GM19372 (cell line): ENCODE measurements around the gene EYA3.

Experiments used
- ATAC-seq: cut with Tn5 transposase; IDR thresholded peaks from one replicate; pipeline ENCODE4 v1.9.1; 2021; ENCODE audit warnings: mild to moderate bottlenecking, low read depth, moderate library complexity; ENCODE audit not compliant: unreplicated experiment

EYA3 gene

DNA sequence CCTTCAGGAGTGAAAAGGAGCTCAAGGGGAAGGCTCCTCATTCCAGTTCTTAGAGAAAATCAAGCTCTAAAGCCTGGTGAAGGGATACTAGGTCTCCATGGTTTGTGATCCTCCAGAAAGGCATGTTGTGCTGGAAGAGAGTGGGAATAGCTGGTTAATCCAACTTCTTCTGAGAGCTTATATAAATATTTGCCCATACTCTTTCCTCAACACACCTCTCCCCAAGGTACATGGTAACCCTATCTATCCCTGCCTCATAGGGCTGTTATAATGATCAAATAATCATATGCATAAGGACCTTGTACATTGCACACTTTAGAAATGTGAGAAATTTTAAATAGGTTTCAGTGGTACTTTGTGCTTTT, 114.0 kb downstream of the EYA3 start:
- no peak for ATAC-seq

DNA sequence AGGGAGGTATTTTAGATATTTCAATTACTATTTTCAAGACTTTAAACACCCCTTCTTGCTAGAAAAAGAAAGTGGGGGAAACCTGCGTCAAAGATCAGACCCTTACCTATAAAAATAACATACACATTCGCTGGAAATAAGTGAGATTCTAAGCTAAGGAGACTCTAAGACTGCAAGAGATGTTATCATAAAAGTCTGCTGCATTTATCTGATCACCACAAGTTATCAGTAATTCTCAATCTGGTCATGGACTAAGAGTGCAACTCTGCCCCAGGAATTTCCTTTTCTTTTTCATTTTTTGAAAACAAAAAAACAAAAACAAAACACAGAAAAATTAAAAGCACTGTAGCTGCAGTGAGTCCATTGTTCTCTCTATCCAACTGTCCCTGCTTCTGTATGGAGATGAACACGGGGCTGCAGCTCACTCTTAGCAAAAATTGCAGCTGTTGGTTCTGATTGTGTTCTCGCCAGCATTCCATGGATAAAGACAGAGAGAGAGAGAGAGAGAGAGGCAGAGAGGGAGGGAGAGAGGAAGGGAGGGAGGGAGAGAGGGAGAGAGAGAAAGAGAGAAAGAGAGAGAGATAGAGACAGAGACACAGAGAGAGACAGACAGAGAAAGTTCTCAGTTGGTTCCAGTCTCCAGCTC, 114.5 kb downstream of the EYA3 start:
- ATAC-seq: no peak

DNA sequence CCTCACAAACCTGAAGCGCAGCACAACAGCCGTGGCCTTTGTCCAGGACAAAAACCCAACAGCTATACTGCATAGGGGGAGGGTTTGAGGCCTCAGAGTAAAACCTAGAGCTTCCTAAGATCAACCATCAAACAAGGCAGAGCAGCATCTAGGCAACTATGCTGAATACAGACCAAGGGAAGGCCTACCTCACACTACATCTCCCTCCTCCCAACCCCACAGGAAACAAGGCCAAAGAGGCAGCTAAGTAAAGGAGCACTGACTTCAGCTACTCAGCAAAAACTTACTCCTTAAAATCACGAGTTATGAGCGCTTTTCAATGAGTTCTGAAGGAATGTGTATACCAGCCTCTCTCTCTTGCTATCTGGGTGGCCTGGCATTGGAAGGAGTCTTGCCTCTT, 116.3 kb downstream of the EYA3 start:
- ATAC-seq: no peak

DNA sequence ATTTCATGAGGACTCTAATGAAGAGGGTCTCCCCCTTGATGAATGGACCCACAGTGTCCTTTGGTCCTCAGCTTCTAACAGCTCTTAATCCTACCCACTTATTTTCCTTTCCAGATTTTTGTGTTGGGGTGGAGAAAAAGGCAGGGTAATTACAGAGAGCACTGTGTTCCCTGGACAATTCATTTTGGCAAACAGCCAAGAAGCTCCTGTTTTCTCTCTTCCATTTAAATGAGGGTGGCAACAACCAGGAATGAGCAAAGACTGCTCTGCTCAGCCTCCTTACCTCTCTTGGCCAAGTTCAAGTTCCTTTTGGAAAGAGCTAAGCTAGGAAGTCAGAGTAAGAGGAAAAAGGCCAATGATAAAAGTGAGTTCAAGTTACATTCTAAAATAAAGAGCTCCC, 116.7 kb downstream of the EYA3 start:
- no peak for ATAC-seq

DNA sequence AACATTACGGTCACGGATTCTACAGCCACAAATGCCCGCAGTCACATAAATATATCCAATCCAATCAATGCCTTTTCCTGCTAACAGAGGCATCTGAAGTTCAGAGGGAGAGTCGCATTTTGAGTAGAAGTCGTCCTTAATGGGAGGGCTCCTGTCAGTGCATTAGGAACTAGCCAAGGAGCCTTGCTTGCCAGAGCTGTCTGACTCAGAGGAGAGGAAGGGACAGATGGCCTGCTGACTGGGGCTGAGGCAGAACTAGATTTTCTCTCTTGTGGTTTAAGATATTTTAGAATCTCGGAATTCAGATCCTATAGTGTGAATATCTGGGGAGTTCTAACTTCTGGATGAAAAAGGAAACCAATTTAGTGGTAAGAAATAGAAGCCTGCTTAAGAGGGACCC, 118.0 kb downstream of the EYA3 start:
- ATAC-seq: no peak

DNA sequence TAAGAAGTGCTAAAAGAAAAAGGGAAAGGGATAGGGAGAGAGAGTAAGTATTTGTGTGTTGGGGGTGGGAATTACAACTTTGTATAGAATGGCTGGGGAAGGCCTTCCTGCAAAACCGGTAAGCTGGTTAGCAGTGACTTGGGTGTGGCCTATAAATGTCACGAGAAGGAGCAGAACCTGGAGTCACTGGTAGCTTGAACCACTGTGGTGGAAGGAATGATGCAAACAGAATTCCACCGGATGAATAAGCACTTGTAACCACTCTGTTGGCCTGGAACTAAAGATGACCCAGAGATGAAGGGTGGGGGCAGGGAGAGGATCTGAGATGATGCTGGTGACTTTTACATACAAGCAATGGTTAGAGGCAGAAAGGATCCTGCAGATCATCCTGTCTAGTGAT, 119.7 kb downstream of the EYA3 start:
- ATAC-seq: no peak

DNA sequence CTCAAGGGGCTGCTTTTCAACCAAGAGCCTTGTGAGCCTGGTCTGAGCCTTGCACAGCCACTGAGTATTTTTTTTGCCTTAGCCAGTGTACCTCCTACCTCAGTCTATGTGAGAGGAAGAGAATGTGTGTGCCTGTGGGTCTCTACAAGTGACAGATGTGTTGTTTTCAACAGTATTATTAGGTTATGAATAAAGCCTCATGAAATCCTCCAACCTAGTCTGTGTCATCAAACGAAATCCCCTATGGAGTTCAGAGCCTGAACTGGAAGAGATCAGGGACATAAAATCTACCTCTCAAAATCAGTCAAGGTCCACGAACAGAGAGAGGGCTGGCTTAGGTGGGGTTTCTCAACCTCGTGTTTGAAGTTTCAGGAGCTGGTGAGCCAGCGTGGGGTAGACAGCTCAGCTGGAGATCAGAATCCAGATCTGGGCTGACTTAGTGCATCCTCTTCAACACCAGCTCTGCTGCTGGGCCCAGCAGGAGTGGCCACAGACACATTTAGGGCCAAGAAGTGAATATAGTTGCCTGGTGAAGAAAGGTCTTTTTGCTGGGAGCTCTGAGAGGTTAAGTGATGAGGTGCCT, 120.4 kb downstream of the EYA3 start:
- no peak for ATAC-seq

DNA sequence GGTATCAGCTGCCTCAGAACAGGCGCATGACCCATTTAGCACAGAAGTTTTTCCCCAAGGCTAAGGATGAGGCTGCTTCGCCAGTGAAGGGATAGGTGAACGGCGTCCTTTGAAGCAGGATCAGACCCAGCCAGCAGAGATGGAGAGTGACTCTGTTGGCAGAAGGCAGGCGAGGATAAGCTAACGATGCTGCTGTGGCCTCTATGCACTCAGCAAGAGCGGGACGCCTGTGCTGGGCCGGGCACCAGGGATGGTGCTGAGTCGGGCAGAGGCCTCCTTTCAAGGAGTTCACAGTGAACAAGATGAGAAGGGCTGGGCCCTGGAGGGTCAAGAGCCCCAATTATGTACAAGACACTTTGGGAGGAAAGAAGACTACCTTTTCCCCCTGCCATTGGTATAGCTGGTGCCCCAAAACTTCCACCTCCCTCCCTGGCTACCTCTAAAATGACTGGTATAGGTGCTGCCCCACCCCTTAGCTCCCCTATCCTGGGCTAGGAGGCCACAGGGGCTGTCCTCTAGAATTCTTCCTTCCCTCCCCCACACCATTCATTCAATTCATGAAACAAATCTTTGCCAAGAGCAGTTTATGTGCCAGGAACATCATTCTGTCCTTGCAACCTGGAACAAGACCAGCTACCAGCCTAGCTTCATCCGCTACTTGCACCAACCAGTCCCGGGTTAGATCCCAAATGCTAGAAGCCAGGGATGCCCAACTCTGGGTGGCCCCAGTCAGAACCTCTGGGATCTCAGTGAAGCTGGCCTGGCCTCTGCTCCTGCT, 121.1 kb downstream of the EYA3 start:
- no peak for ATAC-seq

DNA sequence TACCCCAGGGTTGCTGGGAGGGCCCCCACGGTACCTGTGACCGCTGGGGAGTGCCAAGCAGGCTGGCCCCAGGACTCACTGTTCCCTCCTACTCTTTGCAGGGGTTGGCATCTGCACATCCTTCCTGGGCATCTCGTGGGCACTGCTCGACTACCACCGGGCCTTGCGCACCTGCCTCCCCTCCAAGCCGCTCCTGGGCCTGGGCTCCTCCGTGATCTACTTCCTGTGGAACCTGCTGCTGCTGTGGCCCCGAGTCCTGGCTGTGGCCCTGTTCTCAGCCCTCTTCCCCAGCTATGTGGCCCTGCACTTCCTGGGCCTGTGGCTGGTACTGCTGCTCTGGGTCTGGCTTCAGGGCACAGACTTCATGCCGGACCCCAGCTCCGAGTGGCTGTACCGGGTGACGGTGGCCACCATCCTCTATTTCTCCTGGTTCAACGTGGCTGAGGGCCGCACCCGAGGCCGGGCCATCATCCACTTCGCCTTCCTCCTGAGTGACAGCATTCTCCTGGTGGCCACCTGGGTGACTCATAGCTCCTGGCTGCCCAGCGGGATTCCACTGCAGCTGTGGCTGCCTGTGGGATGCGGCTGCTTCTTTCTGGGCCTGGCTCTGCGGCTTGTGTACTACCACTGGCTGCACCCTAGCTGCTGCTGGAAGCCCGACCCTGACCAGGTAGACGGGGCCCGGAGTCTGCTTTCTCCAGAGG, 121.9 kb downstream of the EYA3 start:
- ATAC-seq: no peak

DNA sequence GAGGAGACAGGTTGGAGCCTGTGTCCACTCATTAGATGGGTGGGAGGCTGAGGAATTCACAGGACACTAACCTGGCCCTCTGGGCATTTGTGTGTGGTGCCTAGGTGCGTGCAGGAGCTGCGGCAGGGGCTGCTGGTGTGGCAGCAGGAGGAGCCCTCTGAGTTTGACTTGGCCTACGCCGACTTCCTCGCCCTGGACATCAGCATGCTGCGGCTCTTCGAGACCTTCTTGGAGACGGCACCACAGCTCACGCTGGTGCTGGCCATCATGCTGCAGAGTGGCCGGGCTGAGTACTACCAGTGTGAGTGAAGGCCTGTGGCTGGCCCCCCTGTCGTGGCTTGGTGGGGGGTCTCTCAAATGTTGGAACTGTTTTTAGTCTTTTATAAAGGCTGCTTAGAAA, 125.0 kb downstream of the EYA3 start:
- ATAC-seq: no peak

DNA sequence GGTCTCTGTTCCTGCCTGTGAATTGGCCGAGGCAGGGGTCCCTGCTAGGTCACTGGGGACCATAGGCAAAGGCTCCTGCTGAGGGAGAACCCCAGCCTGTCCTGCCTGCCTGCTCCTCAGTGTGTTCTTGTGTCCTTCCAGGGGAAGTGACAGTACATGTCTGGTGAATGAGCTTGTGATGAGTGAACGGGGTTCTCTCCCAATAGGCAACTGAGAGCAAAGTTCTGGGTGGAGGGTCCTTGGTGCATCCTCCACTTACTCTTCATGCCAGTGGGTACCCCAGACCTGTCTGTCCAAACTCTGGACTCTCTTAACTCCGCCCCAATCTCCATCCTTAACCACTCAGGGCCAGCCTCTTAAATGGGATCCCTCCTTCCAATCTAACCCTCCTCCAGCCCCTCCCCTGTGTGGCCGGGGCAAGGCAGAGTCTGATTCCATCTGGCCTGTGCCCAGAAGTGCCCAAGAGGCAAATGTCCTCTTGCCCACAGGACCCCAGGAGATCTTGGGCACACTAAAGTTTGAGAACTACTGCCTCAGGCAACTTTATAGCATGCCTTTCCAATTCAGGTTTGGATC, 126.7 kb downstream of the EYA3 start:
- no peak for ATAC-seq

DNA sequence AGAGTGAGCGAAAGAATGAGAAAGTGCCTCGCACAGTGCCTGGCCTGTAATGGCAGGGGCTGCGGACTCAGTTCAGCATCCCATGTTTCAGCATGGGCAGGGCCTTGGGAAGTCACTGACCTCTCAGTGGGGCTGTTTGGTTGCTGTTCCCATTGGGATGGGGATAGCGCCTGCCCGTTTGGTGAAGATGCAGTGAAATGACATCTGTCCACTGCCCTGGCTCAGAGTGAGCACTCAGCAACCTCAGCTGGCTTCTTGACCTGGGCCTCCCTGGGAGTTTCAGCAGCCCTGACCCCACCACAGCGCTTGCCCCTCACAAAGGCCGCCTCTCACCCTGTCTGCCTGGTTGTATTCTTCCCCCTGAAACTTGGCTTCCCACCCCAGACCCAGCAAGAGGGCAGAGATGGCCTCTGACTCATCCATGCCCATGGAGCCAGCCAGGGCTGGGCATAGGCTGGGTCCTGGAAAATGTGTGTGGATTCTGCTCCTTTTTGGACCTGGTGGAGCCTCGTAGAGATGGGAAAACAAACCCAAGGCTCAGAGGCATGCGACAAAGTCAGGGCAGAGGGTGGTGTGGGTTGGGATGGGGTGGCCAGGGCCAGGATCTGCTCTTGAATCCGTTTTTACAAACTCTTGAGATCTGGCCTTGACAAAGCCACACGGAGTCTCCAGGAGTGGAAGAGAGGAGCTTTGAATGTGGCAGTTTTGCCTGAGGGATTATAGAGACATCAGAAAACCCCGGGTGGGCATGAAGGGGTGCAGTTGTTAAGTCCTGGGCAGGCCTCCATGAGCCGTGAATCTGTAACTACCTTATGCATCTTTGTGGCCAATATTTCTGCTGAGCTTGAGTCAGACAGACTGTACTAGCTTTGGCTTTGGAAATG, 127.4 kb downstream of the EYA3 start:
- ATAC-seq: no peak

DNA sequence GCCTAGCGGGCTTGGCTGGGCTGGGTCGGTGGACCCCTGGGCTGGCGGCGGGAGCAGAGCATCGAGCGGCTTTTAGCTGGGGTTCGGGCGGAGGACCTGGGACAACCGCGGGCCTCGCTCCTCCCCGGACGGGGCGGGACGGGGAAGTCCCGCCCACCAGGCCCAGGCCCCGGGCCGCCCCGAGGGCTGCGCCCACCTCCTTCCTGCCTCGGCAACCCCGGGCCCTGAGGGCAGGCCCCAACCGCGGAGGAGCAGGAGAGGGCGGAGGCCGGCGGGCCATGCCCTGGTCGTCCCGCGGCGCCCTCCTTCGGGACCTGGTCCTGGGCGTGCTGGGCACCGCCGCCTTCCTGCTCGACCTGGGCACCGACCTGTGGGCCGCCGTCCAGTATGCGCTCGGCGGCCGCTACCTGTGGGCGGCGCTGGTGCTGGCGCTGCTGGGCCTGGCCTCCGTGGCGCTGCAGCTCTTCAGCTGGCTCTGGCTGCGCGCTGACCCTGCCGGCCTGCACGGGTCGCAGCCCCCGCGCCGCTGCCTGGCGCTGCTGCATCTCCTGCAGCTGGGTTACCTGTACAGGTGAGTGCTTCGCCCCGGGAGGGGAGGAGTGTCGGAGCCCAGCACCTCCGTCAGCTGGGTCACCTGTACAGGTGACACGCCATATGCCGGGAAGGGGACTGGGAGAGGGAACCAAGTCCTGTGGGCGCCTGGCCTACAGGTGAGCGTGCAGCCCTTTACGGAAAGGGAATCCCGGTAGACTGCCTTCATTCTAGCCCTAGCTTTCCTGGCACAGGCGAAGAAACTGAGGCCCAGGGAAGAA, 128.4 kb downstream of the EYA3 start, which contains the start of gene XKR8:
Gene XKR8 (plus strand): TSS at position 182 of the 812 bp plus-strand sequence. CDS start 97 bp downstream, at position 279.
- ATAC-seq: peak; percentile 82

DNA sequence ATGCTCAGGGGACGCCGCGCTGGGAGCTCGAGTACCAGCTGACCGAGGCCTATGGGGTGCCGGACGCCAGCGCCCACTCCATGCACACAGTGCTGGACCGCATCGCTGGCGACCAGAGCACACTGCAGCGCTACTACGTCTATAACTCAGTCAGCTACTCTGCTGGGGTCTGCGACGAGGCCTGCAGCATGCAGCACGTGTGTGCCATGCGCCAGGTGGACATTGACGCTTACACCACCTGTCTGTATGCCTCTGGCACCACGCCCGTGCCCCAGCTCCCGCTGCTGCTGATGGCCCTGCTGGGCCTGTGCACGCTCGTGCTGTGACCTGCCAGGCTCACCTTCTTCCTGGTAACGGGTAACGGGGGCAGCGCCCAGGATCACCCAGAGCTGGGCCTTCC, 129.9 kb downstream of the EYA3 start:
- ATAC-seq: no peak

DNA sequence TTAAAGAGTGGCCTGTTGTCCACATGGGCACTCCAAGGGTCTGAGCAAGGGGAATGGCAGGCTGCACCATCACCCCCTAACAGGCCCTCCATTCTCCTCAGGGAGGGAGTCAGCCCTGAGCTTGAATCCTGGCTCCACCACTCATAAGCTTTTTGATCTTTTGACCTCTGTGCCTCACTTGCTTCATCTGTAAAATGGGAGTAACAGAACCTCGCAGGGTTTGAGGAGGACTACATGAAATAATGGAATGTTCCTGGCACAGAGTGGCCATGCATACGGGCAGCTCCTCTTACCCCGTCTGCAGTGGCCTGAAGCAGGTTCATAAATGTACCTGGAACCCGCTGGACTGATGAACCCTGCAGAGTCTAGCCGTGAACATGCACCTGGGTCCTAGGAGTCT, 130.8 kb downstream of the EYA3 start:
- ATAC-seq: no peak

DNA sequence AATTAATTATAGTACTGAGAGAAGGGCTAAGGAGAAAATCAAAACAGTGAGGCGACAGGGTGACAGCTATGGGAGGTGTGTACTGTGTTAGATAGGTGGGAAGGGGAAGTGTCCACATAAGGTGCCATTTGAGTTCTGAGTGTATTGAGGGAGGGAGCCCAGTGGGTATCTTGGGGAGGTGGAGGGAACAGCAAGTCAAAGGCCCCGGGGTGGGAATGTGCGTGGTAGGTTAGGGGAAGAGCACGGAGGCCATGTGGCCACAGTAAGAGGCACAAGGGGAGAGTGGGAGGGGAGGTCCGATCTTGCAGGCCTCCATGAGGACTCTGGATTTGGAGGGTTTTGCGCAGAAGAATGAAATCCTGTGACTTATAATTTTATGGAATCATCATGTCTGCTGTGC, 131.6 kb downstream of the EYA3 start:
- no peak for ATAC-seq

DNA sequence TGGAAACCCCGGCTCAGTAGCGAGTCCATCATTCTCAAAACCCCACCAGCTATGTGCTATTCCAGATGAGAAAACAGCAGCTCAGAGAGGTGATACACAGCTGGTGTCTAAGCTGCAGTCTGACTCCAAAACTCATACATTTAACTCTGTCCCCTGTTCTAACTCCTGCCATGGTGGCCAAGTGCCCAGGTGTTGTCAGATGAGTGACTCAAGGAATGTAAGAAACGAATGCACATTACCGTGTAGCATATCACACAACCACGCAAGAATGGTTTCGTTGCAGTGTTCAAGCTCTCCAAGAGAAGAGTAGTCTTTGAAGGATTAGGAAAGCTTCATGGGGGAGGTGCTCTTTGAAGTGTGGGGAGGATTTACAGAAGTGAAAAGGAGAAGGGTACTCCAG, 133.3 kb downstream of the EYA3 start:
- ATAC-seq: no peak

DNA sequence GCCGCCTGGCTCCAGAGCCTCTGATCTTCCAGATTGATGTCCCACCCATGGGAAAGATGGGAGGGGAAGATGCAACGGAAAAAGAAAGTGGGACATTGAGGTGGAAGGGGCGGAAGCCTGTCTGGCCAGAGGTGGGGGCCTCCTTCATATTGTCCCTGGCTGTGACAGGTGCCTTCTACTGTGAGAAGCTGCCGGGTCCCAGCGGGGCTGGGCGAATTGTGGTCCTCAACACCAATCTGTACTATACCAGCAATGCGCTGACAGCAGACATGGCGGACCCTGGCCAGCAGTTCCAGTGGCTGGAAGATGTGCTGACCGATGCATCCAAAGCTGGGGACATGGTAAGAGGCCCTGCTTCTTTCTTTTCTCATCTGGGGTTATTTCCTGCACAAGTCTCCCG, 134.2 kb downstream of the EYA3 start:
- ATAC-seq: no peak

DNA sequence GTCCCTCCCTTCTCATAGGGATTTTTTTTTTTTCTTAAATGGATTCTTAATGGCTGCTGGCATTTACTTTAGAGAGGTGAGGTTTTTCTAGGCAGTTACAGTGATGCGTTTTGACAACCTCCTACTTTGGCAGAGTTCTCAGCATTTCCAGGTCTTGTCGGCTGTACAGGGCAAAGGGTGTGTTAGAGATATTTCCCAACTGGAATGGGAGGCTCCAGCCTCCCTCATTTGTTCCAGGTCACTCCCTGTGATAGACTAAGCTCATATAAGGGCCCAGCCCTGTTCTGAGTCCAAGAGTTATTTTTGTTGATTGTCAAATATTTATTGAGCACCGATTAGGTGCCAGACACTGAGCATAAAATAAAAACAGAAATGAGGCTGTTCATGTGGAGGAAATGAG, 136.3 kb downstream of the EYA3 start:
- no peak for ATAC-seq
